HL-60 (cell line): ENCODE results near the gene ZBTB46.
"Not testable (repeated sequence)": the region's sequence is repeated elsewhere in the genome, so short reads cannot be mapped to it uniquely, and the experiment has no call there.

ENCODE experiments used
- DNase-seq, 2 experiments: peaks; one replicate each; pipeline ENCODE4 v3.0.0-alpha.2; 2010 to 2020; ENCODE audit warnings: low read depth in 1 of 2, low spot score in 1 of 2
- H3K27ac ChIP-seq: fragments of 250-450 bp; sonication (Bioruptor Pico); replicated peaks from 2 replicates; pipeline ENCODE4 v1.5.1; 2020; ENCODE audit warnings: mild to moderate bottlenecking, moderate library complexity
- H3K27me3 ChIP-seq: fragments of 250-450 bp; sonication (Bioruptor Pico); 2 replicates; pipeline ENCODE4 v1.5.1; 2021; ENCODE audit warnings: mild to moderate bottlenecking, moderate library complexity; ENCODE audit not compliant: insufficient read depth, poor library complexity, severe bottlenecking
- H3K4me3 ChIP-seq: replicated peaks from 2 replicates; pipeline ENCODE4 v1.5.1; 2011; ENCODE audit warnings: mild to moderate bottlenecking, control low read depth, low read length; ENCODE audit not compliant: insufficient read depth
- GABPA ChIP-seq: IDR thresholded peaks from 2 replicates; pipeline ENCODE4 v1.6.1; 2012; ENCODE audit warnings: low read depth
- POLR2AphosphoS5 ChIP-seq: IDR thresholded peaks from 2 replicates; pipeline ENCODE4 v1.6.1; 2012; ENCODE audit warnings: low read depth
- SPI1 ChIP-seq: IDR thresholded peaks from 2 replicates; pipeline ENCODE4 v1.6.1; 2012; ENCODE audit warnings: low read depth, mild to moderate bottlenecking, borderline replicate concordance
- TF ChIP-seq, protein P1 (sequence below): IDR thresholded peaks from 2 replicates; pipeline ENCODE4 v1.6.1; 2012; ENCODE audit warnings: low read depth; ENCODE audit not compliant: insufficient replicate concordance
- TF ChIP-seq, protein P2 (sequence below): IDR thresholded peaks from one replicate; pipeline ENCODE4 v1.5.1; 2011; ENCODE audit warnings: low read length, control low read depth, inconsistent platforms; ENCODE audit not compliant: insufficient read depth

The ZBTB46 gene

DNA sequence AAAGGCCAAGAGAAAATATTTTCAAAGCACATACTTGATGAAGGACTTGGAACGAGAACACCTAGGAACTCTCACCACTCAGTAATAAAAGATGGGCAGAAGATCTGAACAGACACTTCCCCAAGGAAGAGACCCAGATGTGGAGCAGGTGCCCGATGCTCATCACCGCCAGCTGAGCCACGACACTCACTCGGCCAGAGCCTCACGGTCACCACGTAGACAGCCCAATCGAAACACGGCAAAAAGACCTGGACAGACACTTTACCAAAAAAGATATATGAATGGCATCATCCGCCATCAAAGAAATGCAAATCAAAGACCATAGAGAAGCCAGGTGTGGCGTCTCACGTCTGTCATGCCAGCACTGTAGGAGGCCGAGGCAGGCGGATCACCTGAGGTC lies 49.9 kb downstream of the ZBTB46 start:
- TF ChIP-seq, protein P1, sequence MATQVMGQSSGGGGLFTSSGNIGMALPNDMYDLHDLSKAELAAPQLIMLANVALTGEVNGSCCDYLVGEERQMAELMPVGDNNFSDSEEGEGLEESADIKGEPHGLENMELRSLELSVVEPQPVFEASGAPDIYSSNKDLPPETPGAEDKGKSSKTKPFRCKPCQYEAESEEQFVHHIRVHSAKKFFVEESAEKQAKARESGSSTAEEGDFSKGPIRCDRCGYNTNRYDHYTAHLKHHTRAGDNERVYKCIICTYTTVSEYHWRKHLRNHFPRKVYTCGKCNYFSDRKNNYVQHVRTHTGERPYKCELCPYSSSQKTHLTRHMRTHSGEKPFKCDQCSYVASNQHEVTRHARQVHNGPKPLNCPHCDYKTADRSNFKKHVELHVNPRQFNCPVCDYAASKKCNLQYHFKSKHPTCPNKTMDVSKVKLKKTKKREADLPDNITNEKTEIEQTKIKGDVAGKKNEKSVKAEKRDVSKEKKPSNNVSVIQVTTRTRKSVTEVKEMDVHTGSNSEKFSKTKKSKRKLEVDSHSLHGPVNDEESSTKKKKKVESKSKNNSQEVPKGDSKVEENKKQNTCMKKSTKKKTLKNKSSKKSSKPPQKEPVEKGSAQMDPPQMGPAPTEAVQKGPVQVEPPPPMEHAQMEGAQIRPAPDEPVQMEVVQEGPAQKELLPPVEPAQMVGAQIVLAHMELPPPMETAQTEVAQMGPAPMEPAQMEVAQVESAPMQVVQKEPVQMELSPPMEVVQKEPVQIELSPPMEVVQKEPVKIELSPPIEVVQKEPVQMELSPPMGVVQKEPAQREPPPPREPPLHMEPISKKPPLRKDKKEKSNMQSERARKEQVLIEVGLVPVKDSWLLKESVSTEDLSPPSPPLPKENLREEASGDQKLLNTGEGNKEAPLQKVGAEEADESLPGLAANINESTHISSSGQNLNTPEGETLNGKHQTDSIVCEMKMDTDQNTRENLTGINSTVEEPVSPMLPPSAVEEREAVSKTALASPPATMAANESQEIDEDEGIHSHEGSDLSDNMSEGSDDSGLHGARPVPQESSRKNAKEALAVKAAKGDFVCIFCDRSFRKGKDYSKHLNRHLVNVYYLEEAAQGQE: no peak
- Histone ChIP-seq H3K27ac (no peak overlapping the region), H3K27me3 (no peaks in the 10 kb centered on the region), H3K4me3 (no peak overlapping the region)
- no peak for DNase-seq

DNA sequence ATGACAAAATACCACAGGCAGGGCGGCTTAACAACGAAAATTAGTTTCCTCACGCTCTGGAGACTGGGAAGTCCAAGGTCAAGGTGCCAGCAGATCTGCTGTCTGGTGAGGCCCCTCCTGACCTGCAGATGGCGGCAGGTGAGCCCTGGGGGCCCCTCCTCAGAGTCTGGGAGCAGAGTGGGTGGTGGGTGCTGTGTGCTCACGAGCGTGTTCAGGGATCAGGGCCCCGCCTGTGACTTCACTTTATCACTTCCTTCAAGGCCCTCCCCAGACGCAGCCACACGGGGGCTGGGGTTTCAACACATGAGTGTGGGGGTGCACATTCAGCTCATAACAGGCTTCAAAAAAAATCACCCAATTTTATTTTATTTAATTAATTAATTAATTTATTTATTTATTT lies 52.2 kb downstream of the ZBTB46 start:
- H3K27me3 ChIP-seq: no peaks in the 10 kb centered on the region
- no peak overlapping the region for H3K27ac ChIP-seq
- TF ChIP-seq, protein P1: no peak
- TF ChIP-seq SPI1 (no peak), GABPA (no peak), POLR2AphosphoS5 (no peak)
- TF ChIP-seq, protein P2, sequence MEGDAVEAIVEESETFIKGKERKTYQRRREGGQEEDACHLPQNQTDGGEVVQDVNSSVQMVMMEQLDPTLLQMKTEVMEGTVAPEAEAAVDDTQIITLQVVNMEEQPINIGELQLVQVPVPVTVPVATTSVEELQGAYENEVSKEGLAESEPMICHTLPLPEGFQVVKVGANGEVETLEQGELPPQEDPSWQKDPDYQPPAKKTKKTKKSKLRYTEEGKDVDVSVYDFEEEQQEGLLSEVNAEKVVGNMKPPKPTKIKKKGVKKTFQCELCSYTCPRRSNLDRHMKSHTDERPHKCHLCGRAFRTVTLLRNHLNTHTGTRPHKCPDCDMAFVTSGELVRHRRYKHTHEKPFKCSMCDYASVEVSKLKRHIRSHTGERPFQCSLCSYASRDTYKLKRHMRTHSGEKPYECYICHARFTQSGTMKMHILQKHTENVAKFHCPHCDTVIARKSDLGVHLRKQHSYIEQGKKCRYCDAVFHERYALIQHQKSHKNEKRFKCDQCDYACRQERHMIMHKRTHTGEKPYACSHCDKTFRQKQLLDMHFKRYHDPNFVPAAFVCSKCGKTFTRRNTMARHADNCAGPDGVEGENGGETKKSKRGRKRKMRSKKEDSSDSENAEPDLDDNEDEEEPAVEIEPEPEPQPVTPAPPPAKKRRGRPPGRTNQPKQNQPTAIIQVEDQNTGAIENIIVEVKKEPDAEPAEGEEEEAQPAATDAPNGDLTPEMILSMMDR: no peak
- no peak for DNase-seq
- no peak overlapping the region for H3K4me3 ChIP-seq

DNA sequence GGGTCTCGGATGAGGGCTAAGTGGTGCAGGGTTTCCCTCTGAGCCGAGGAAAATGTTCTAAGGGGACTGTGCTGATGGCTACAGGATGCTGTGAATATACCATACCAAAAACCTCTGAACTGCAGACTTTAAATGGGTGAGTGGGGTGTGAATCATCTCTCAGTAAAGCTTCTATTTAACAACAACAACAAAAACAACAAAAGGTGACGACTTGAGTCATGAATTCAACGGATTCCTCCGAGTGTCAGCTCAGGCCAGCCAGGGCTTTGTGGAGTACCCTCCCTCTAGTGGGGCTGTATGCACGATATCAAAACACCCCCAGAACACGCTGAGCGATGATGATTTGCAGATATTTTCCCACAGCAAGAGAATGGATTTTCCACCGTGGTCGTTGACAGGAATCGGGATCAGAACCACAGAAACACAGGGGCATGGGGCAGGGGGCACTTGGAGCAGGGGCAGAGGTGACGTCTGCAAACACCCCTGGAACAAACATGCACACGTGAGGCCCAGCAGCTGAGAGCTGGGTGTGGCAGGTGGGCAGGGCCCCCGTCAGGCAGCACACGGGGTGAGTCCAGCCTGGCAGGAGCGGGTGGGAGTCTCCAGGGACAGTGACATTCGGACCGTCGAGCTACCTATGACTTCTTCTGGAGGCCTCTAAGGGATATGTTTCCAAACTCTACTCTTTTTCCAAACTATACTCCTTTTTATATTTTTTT lies 52.9 kb downstream of the ZBTB46 start:
- DNase-seq: no peak
- no peaks in the 10 kb centered on the region for H3K27me3 ChIP-seq
- no peak overlapping the region for H3K4me3 ChIP-seq
- H3K27ac ChIP-seq: no peak overlapping the region
- no peak for TF ChIP-seq GABPA
- TF ChIP-seq, protein P1: no peak

DNA sequence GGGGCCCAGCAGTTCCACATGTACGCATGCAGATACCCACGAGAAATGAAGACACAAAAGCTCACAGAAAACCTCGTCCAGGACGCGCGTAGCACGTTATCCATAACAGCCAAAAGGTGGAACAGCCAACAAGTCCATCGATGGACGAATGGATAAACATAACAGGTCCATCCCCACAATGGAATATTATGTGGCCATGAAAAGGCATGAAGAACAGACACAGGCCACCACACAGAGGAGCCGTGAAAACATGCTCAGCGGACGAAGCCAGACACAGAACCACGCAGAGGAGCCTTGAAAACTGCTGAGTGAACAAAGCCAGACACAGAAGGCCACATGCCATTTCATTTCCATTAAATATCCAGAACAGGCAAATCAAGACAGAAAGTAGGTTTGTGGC lies 53.5 kb downstream of the ZBTB46 start:
- TF ChIP-seq SPI1 (no peak), POLR2AphosphoS5 (no peak), GABPA (no peak)
- TF ChIP-seq, protein P2: no peak
- TF ChIP-seq, protein P1: no peak
- H3K27ac ChIP-seq: no peak overlapping the region
- no peaks in the 10 kb centered on the region for H3K27me3 ChIP-seq
- DNase-seq: no peak
- H3K4me3 ChIP-seq: no peak overlapping the region

DNA sequence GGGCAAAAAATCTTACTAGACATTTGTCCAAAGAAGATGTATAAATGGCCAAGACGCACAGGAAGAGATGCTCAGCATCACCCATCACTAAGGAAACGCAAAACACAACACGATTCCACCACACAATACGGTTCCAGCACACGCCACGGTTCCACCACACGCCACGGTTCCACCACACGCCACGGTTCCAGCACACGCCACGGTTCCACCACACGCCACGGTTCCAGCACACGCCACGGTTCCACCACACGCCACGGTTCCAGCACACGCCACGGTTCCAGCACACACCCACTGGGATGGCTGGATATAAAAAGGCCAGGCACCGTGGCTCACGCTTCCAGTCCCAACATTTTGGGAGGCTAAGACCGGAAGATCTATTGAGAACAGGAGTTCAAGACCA lies 54.2 kb downstream of the ZBTB46 start:
- not testable (repeated sequence) for H3K4me3 ChIP-seq, DNase-seq, H3K27ac ChIP-seq

More for the DNA sequence above, 54.2 kb downstream of the ZBTB46 start:
- H3K27me3 ChIP-seq: not testable (repeated sequence)
